ENCODE data around the gene UNC5C.

The UNC5C gene

GRCh38 chr4:95431678-95432077 is 117.1 kb downstream of the UNC5C start:
- no peak overlapping the region for H3K4me3 ChIP-seq (ENCODE audit: low read depth, low read length)
- no peak for TF ChIP-seq CTCF (IDR thresholded peaks at IDR 0.05; ENCODE audit: borderline replicate concordance, insufficient read depth, low read depth, low read length)

GRCh38 chr4:95429416-95429815 is 119.4 kb downstream of the UNC5C start:
- no peak overlapping the region for H3K4me3 ChIP-seq (ENCODE audit: low read depth, low read length)
- no peak for TF ChIP-seq CTCF (IDR thresholded peaks at IDR 0.05; ENCODE audit: borderline replicate concordance, insufficient read depth, low read depth, low read length)

- H3K4me3 ChIP-seq (ENCODE audit: low read depth, low read length), result no peak overlapping the region
- no peak for TF ChIP-seq CTCF (IDR thresholded peaks at IDR 0.05; ENCODE audit: borderline replicate concordance, insufficient read depth, low read depth, low read length)
Observed at GRCh38 chr4:95428291-95429070, 120.3 kb downstream of the UNC5C start.

GRCh38 chr4:95426455-95426854 is 122.3 kb downstream of the UNC5C start:
- TF ChIP-seq CTCF (IDR thresholded peaks at IDR 0.05; ENCODE audit: borderline replicate concordance, insufficient read depth, low read depth, low read length), result no peak
- no peak overlapping the region for H3K4me3 ChIP-seq (ENCODE audit: low read depth, low read length)

- no peak overlapping the region for H3K4me3 ChIP-seq (ENCODE audit: low read depth, low read length)
- TF ChIP-seq CTCF (IDR thresholded peaks at IDR 0.05; ENCODE audit: borderline replicate concordance, insufficient read depth, low read depth, low read length), result no peak
Observed at GRCh38 chr4:95422436-95422835, 126.3 kb downstream of the UNC5C start.

- no peak for TF ChIP-seq CTCF (IDR thresholded peaks at IDR 0.05; ENCODE audit: borderline replicate concordance, insufficient read depth, low read depth, low read length)
- no peak overlapping the region for H3K4me3 ChIP-seq (ENCODE audit: low read depth, low read length)
Observed at GRCh38 chr4:95421869-95422268, 126.9 kb downstream of the UNC5C start.

- no peak for TF ChIP-seq CTCF (IDR thresholded peaks at IDR 0.05; ENCODE audit: borderline replicate concordance, insufficient read depth, low read depth, low read length)
- no peak overlapping the region for H3K4me3 ChIP-seq (ENCODE audit: low read depth, low read length)
Observed at GRCh38 chr4:95417531-95417930, 131.2 kb downstream of the UNC5C start.
